GDM1 (cell line): ENCODE data around the gene ESPNL.
A peak's percentile ranks its signal among the peaks of the same experiment; 100 is the strongest.

Source experiments
- DNase-seq: peaks from one replicate; lab custom pipeline; 2025; lab: John Stamatoyannopoulos, UW

The ESPNL gene

GRCh38 chr2:238157506-238158017 is 57.4 kb downstream of the ESPNL start:
- no peak for DNase-seq

- DNase-seq, result no peak
These were observed 57.9 kb downstream of the ESPNL start for GRCh38 chr2:238158018-238158508.

GRCh38 chr2:238158509-238159070 is 58.5 kb downstream of the ESPNL start, which contains the start of gene ERFE:
Gene ERFE, plus strand, starts transcription at chr2:238158970. Its CDS starts 38 bp downstream, at chr2:238159008.
- peak; percentile 30 for DNase-seq

- no peak for DNase-seq
These were observed 59.0 kb downstream of the ESPNL start for GRCh38 chr2:238159071-238159539.

- no peak for DNase-seq
These were observed 59.6 kb downstream of the ESPNL start for GRCh38 chr2:238159661-238160205.

GRCh38 chr2:238160206-238161129 is 60.3 kb downstream of the ESPNL start:
- no peak for DNase-seq

- no peak for DNase-seq
These were observed 61.3 kb downstream of the ESPNL start for GRCh38 chr2:238161291-238162051.

GRCh38 chr2:238162251-238162845 is 62.2 kb downstream of the ESPNL start:
- no peak for DNase-seq

- DNase-seq, result no peak
These were observed 62.8 kb downstream of the ESPNL start for GRCh38 chr2:238162846-238163441.

- DNase-seq, result no peak
These were observed 63.5 kb downstream of the ESPNL start for GRCh38 chr2:238163481-238164198.

GRCh38 chr2:238164906-238165287 is 64.8 kb downstream of the ESPNL start:
- DNase-seq, result no peak

GRCh38 chr2:238165288-238165921 is 65.3 kb downstream of the ESPNL start:
- no peak for DNase-seq

- DNase-seq, result no peak
These were observed 66.5 kb downstream of the ESPNL start for GRCh38 chr2:238166391-238167343.

GRCh38 chr2:238167344-238167715 is 67.2 kb downstream of the ESPNL start:
- no peak for DNase-seq

- no peak for DNase-seq
These were observed 67.6 kb downstream of the ESPNL start for GRCh38 chr2:238167761-238168160.

- DNase-seq, result no peak
These were observed 68.3 kb downstream of the ESPNL start for GRCh38 chr2:238168196-238169047.

- no peak for DNase-seq
These were observed 69.0 kb downstream of the ESPNL start for GRCh38 chr2:238169048-238169707.
